OCI-LY1 (cell line): ENCODE results near the gene HSPA4.

Experiments
- H2AFZ ChIP-seq: fragments of 200-600 bp; sonication (generic), shearing (Covaris generic); 2 replicates; pipeline ENCODE4 v1.6.0; 2014; ENCODE audit warnings: antibody characterized with exemption, mild to moderate bottlenecking, low read length
- H3F3A ChIP-seq: fragments of 200-600 bp; sonication (generic), shearing (Covaris generic); 2 replicates; pipeline ENCODE4 v1.6.0; 2014; ENCODE audit warnings: mild to moderate bottlenecking, antibody characterized with exemption, low read length, moderate library complexity; ENCODE audit not compliant: insufficient read depth
- H3K27ac ChIP-seq: fragments of 200-600 bp; sonication (generic); 2 replicates; pipeline ENCODE4 v1.5.1; 2014; ENCODE audit warnings: low read length, mixed run types, mild to moderate bottlenecking, low read depth; ENCODE audit not compliant: poor library complexity, severe bottlenecking
- H3K27me3 ChIP-seq: fragments of 200-600 bp; sonication (generic); 2 replicates; pipeline ENCODE4 v1.6.0; 2014; ENCODE audit warnings: antibody characterized with exemption, mild to moderate bottlenecking, low read length, moderate library complexity; ENCODE audit not compliant: insufficient read depth
- H3K36me3 ChIP-seq: fragments of 200-600 bp; sonication (generic); 2 replicates; pipeline ENCODE4 v1.6.1; 2014; ENCODE audit warnings: mild to moderate bottlenecking, antibody characterized with exemption, low read length, moderate library complexity, mixed read lengths; ENCODE audit not compliant: insufficient read depth
- H3K4me1 ChIP-seq: fragments of 200-600 bp; sonication (generic); 2 replicates; pipeline ENCODE4 v1.5.1; 2014; ENCODE audit warnings: mild to moderate bottlenecking, low read length, moderate library complexity; ENCODE audit not compliant: insufficient read depth, severe bottlenecking
- H3K4me2 ChIP-seq: fragments of 200-600 bp; sonication (generic), shearing (Covaris generic); 2 replicates; pipeline ENCODE4 v1.6.1; 2014; ENCODE audit warnings: low read length
- H3K4me3 ChIP-seq: fragments of 200-600 bp; sonication (generic); 2 replicates; pipeline ENCODE4 v1.5.1; 2014; ENCODE audit warnings: low read length, low read depth, mild to moderate bottlenecking, mixed read lengths; ENCODE audit not compliant: poor library complexity, severe bottlenecking
- H3K79me2 ChIP-seq: fragments of 200-600 bp; shearing (Covaris generic); 2 replicates; pipeline ENCODE4 v1.6.1; 2016; ENCODE audit warnings: mixed run types, low read length, mixed read lengths; ENCODE audit not compliant: insufficient read depth
- H3K9ac ChIP-seq: fragments of 200-600 bp; sonication (generic), shearing (Covaris generic); 2 replicates; pipeline ENCODE4 v1.6.1; 2014; ENCODE audit warnings: mild to moderate bottlenecking, low read length, mixed read lengths
- H3K9me2 ChIP-seq: fragments of 200-600 bp; sonication (generic), shearing (Covaris generic); 2 replicates; pipeline ENCODE4 v1.6.1; 2014; ENCODE audit warnings: low read depth, mild to moderate bottlenecking, low read length, mixed read lengths
- H3K9me3 ChIP-seq: fragments of 200-600 bp; shearing (Covaris generic); 2 replicates; pipeline ENCODE4 v1.6.1; 2014; ENCODE audit warnings: low read length, mixed read lengths
- H4K20me1 ChIP-seq: fragments of 200-600 bp; sonication (generic), shearing (Covaris generic); 2 replicates; pipeline ENCODE4 v1.6.0; 2016; ENCODE audit warnings: mild to moderate bottlenecking, low read length; ENCODE audit not compliant: insufficient read depth
- EZH2 ChIP-seq: fragments of 200-600 bp; sonication (generic), shearing (Covaris generic); IDR thresholded peaks from 2 replicates; pipeline ENCODE4 v1.8.0; 2017; ENCODE audit warnings: borderline replicate concordance, mixed run types, mild to moderate bottlenecking, antibody characterized with exemption, low read length, moderate library complexity, mixed read lengths
- TF ChIP-seq, protein P1 (sequence below): fragments of 200-600 bp; sonication (generic), shearing (Covaris generic); IDR thresholded peaks from 2 replicates; pipeline ENCODE4 v1.5.1; 2017; ENCODE audit warnings: mild to moderate bottlenecking, antibody characterized with exemption, low read length, moderate library complexity, mixed read lengths

HSPA4 gene

DNA sequence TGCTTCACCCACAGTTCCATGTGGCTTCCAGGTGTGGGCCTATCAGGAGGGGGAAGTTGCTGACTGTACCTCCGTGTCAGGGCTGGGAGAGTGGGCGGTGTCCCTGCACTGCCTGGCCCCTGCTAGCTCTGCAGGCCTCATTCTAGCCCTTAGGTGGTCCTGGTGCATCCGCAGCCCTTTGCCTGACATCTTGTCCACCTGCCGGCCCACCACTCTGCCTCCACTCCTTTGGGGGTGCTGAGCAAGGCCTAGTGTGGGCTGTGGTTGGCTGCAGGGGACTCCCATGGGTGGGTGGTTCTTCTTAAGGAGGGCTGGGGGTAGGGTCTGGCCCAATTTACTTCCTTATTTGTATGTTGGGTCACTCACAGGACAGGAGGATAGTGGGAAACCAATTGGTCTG lies 66.9 kb downstream of the HSPA4 start:
- Histone ChIP-seq H3K4me1 (no peaks in the 10 kb centered on the region), H3F3A (no peaks in the 10 kb centered on the region), H3K4me3 (no peak overlapping the region), H2AFZ (no peak overlapping the region), H3K27me3 (no peaks in the 10 kb centered on the region), H3K9me3 (no peaks in the 10 kb centered on the region), H3K36me3 (no peaks in the 10 kb centered on the region), H3K4me2 (no peak overlapping the region), H3K9ac (no peak overlapping the region), H3K27ac (no peak overlapping the region), H4K20me1 (no peaks in the 10 kb centered on the region), H3K9me2 (no peaks in the 10 kb centered on the region), H3K79me2 (no peaks in the 10 kb centered on the region)
- TF ChIP-seq, protein P1, sequence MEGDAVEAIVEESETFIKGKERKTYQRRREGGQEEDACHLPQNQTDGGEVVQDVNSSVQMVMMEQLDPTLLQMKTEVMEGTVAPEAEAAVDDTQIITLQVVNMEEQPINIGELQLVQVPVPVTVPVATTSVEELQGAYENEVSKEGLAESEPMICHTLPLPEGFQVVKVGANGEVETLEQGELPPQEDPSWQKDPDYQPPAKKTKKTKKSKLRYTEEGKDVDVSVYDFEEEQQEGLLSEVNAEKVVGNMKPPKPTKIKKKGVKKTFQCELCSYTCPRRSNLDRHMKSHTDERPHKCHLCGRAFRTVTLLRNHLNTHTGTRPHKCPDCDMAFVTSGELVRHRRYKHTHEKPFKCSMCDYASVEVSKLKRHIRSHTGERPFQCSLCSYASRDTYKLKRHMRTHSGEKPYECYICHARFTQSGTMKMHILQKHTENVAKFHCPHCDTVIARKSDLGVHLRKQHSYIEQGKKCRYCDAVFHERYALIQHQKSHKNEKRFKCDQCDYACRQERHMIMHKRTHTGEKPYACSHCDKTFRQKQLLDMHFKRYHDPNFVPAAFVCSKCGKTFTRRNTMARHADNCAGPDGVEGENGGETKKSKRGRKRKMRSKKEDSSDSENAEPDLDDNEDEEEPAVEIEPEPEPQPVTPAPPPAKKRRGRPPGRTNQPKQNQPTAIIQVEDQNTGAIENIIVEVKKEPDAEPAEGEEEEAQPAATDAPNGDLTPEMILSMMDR = no peak
- TF ChIP-seq EZH2 = no peak

DNA sequence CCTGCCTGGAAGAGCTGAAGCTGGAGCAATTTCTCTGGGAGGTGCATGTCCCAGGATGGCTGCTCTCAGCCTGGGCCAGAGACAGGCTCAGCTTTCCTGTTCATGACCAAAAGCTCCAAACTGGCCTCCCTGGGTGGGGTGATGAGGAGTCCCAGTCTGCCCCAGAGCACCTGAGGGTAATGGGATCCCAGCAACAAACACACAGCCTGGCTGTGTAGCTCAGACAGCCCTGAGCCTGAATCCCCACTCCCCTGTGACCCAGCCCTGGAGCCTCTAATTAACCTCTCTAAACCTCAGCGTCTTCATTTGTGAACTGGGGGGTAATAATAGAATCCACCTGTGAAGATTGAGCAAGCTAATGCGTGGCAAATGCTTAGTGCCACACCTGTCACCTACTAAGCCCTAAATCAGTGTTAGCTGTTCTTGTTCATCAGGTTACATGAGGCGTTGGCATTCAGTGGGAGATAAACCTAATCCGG lies 67.5 kb downstream of the HSPA4 start:
- no peak overlapping the region for H3K4me3 ChIP-seq
- H3K36me3 ChIP-seq = no peaks in the 10 kb centered on the region
- no peak overlapping the region for H3K27ac ChIP-seq
- no peaks in the 10 kb centered on the region for H3F3A ChIP-seq
- H3K79me2 ChIP-seq = no peaks in the 10 kb centered on the region
- H3K4me2 ChIP-seq = no peak overlapping the region
- H3K4me1 ChIP-seq = no peaks in the 10 kb centered on the region
- H3K27me3 ChIP-seq = no peaks in the 10 kb centered on the region
- H2AFZ ChIP-seq = no peak overlapping the region
- TF ChIP-seq, protein P1 = no peak
- no peak for TF ChIP-seq EZH2
- no peaks in the 10 kb centered on the region for H4K20me1 ChIP-seq
- H3K9me2 ChIP-seq = no peaks in the 10 kb centered on the region
- H3K9ac ChIP-seq = no peak overlapping the region
- H3K9me3 ChIP-seq = no peaks in the 10 kb centered on the region

DNA sequence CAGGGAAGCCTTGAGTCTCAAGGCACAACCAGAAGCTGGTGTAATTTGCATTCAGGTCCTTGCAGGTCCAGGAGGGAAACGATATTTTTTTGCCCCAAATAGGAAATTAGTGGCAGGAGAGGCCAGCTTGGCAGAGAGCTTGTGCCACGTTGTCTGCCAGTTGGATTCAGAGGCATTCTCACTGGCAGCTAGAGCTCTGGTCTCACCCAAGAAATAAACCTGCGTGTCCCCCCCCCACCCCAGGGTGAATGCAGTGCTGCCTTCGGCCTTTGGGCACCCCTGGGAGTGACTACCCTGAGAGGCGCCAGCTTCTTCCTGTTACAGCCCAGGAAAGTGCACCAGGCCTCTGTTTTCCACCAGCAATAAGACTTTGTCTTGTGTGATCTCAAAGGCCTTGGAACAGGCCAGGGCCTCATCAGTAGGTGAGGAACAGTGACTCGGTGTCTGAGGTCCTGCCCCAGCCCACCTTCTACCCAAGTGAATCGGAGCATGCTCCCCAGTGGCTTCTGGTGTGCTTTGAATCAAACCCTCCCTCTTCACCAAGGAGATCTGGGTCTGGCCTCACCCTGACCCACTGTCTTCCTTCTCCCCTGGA lies 68.4 kb downstream of the HSPA4 start:
- H3K4me2 ChIP-seq = no peak overlapping the region

More for the DNA sequence above, 68.4 kb downstream of the HSPA4 start:
- Histone ChIP-seq H3K36me3 (no peaks in the 10 kb centered on the region), H3K27ac (no peak overlapping the region), H3K79me2 (no peaks in the 10 kb centered on the region), H2AFZ (no peak overlapping the region), H3K27me3 (no peaks in the 10 kb centered on the region), H3F3A (no peaks in the 10 kb centered on the region), H3K9me2 (no peaks in the 10 kb centered on the region), H4K20me1 (no peaks in the 10 kb centered on the region), H3K9ac (no peak overlapping the region), H3K9me3 (no peaks in the 10 kb centered on the region), H3K4me3 (no peak overlapping the region), H3K4me1 (no peaks in the 10 kb centered on the region)
- TF ChIP-seq, protein P1 = no peak
- TF ChIP-seq EZH2 = no peak
